ENCODE measurements around the gene DBR1. TPM values are rescaled to one million over a fixed set of nuclear protein-coding genes. Genes with fewer than 3 reads are reported as not detected.

The DBR1 gene
- total RNA-seq, 1 donor: 16.8 TPM

DNA sequence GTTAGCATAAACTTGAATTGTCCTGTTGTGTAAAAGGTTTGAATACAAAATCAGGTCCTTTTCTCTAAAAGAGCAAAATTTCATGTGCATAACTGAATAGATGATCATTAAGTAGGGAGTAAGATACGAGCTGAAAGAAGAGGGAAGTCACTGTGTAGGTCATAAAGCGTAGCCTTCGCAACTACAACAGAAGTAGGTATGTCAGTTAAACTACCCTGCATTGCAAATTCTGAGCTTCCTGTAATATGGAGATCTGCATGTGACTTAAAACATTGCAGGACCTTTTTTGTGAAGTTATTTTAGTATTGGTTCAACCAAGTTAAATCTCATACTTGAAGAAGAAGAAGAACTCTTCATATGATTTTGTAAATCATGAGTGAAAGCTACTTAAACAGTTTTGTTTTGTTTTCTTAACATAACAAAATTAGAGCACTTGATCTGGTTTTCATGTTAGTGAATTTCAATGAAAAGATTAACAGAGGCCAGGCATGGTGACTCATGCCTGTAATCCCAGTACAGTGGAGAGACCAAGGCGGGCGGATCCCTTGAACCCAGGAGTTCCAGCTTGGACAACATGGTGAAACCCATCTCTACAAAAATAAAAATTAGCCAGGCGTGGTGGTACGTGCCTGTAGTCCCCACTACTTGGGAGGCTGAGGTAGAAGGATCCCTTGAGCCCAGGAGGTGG is 38.8 kb upstream of the DBR1 start:
- TF ChIP-seq, protein P1, sequence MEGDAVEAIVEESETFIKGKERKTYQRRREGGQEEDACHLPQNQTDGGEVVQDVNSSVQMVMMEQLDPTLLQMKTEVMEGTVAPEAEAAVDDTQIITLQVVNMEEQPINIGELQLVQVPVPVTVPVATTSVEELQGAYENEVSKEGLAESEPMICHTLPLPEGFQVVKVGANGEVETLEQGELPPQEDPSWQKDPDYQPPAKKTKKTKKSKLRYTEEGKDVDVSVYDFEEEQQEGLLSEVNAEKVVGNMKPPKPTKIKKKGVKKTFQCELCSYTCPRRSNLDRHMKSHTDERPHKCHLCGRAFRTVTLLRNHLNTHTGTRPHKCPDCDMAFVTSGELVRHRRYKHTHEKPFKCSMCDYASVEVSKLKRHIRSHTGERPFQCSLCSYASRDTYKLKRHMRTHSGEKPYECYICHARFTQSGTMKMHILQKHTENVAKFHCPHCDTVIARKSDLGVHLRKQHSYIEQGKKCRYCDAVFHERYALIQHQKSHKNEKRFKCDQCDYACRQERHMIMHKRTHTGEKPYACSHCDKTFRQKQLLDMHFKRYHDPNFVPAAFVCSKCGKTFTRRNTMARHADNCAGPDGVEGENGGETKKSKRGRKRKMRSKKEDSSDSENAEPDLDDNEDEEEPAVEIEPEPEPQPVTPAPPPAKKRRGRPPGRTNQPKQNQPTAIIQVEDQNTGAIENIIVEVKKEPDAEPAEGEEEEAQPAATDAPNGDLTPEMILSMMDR (IDR thresholded peaks at IDR 0.05; ENCODE audit: insufficient read depth, low read depth, low read length): no peak
- no peak for DNase-seq (ENCODE audit: low read depth)
- H3K4me3 ChIP-seq (ENCODE audit: low read depth, low read length): no peak overlapping the region

DNA sequence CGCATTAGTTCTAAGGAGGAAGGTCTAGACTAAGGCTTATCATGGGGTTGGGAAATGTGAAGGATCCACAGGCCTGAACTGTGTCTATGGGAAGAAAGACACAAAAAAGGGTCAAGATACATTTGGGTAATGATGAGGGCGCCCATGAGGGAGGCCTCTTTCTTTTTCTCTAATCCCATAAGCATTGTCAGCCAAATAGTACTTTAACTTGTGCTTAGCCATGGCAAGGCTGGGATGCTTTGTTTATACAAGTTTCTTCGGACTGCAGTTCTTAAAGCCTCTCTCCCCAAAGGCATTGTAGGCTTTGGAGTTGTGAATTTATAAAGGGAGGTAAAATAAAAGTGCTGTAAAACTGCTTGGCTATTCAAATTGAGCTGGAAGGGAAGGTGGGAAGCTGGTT is 35.8 kb upstream of the DBR1 start:
- TF ChIP-seq, protein P1 (IDR thresholded peaks at IDR 0.05; ENCODE audit: insufficient read depth, low read depth, low read length): no peak
- H3K4me3 ChIP-seq (ENCODE audit: low read depth, low read length): no peak overlapping the region
- DNase-seq (ENCODE audit: low read depth): no peak

DNA sequence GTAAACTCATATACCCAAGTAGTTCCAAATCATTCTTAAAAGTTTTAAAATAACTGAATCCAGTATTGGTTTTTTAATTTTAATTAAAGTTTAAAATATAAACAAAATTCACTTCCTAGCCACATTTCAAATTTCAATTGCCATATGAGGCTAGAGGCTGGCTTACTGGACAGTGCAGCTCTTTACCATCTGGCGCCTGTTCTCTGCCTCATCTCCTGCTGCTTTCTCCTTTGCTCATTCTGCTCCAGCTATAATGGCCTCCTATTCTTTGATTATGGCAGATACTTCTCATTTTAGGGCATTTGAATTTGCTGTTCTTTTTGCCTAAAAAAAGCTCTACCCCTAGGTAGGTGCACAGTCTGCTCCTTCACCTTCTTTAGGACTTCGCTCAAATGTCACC is 31.5 kb upstream of the DBR1 start:
- TF ChIP-seq, protein P1 (IDR thresholded peaks at IDR 0.05; ENCODE audit: insufficient read depth, low read depth, low read length): no peak
- no peak for DNase-seq (ENCODE audit: low read depth)
- no peak overlapping the region for H3K4me3 ChIP-seq (ENCODE audit: low read depth, low read length)

DNA sequence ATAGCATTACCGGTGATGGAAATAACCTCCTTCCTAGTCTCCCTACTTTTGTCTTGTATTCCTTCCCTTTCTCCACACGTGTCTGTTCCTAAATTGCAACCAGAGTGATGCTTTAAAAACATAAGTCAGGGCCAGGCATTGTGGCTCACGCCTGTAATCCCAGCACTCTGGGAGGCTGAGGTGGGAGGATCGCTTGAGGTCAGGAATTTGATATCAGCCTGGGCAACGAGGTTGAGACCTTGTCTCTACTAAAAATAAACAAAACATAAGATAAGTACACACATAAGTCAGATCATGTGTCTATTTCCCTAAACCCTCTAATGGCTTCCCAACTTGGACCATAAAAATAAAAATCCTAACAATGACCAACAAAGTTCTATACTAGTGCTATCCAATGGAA is 30.8 kb upstream of the DBR1 start:
- no peak for DNase-seq (ENCODE audit: low read depth)

DNA sequence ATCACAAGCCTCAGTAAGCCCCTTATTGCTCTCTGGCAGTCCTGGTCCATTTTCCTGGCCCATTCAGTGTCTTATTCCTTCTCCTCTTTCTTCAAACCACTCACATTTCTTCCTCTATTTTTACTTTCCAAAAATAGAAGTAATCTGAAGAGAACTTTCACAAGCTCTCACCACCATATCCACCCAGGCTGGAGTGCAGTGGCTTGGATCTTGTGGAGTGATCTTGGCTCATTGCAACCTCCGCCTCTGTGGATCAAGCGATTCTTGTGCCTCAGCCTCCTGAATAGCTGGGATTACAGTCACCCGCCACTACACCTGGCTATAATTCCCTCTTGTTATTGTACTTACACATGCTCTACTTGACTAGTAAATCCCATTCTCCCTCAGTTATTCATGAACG is 29.2 kb upstream of the DBR1 start:
- TF ChIP-seq, protein P1 (IDR thresholded peaks at IDR 0.05; ENCODE audit: insufficient read depth, low read depth, low read length): no peak
- no peak for DNase-seq (ENCODE audit: low read depth)
- H3K4me3 ChIP-seq (ENCODE audit: low read depth, low read length): no peak overlapping the region

More for the DNA sequence above, 30.8 kb upstream of the DBR1 start:
- TF ChIP-seq, protein P1 (IDR thresholded peaks at IDR 0.05; ENCODE audit: insufficient read depth, low read depth, low read length): no peak
- no peak overlapping the region for H3K4me3 ChIP-seq (ENCODE audit: low read depth, low read length)

DNA sequence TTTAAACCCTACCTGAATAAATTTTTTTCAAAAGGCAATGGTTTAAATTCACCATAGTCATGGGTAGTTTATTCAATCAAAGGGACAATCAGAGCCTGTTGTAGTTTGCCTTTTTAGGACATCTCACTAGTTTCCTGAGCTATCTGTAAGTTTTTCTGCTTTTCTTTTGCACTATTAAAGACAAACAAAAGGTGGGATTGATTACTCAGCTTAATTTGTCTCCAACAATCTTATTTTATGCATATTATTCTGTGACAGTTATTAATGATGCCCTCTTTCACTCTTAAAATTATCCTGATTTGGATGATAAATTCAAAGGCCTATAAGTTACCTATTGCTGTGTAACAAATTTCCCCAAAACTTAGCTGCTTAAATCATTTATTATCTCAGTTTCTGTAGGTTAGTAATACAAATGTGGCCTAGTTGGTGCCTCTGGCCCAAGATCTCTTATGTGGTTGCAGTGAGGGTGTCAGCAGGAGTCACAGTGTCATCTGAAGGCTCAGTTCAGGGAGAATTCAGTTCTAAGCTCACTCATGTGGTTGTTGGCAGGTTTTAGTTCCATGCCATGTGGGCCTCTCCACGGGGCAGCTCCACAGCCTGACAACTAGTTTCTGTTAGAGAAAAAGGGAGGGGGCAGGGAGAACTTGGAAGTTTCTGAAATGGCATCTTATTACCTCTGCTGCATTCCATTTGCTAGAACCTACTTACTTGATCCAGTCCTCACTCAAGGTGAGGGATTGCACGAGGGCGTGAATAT is 28.4 kb upstream of the DBR1 start:
- DNase-seq (ENCODE audit: low read depth): no peak
- H3K4me3 ChIP-seq (ENCODE audit: low read depth, low read length): no peak overlapping the region
- TF ChIP-seq, protein P1 (IDR thresholded peaks at IDR 0.05; ENCODE audit: insufficient read depth, low read depth, low read length): no peak

Data from fibroblast of villous mesenchyme (primary cell).